ENCODE results near the gene PLEK. TPM values are rescaled to one million over a fixed set of nuclear protein-coding genes. Genes with fewer than 3 reads are reported as not detected.
A peak's percentile ranks its signal among the peaks of the same experiment; 100 is the strongest.

The PLEK gene
- total RNA-seq, 4 donors from 2014 or later: 0.34 to 8.2 (median 3.4) TPM

- intact Hi-C loops (cut with DNase I): loop anchor here (5.0 kb wide), 1 partner anchor 80 kb away; no protein-coding TSS in a partner anchor
Measured at GRCh38 chr2:68362069-68362468, 3.0 kb upstream of the PLEK start.

GRCh38 chr2:68362749-68363148, 2.3 kb upstream of the PLEK start:
- no peak for TF ChIP-seq CTCF (IDR thresholded peaks at IDR 0.05)
- TF ChIP-seq POLR2A (IDR thresholded peaks at IDR 0.05): no peak
- intact Hi-C loops (cut with DNase I): loop anchor here (5.0 kb wide), 1 partner anchor 80 kb away; no protein-coding TSS in a partner anchor
- Histone ChIP-seq H3K4me3 (no peak overlapping the region), H3K9me3 (no peaks in the 10 kb centered on the region), H3K27ac (peak overlapping the region in 1 of 4 donors; percentile 7), H3K4me1 (peaks cover 0 to 22% (median under 1%) of the 10 kb centered on the region in 3 donors), H3K36me3 (no peaks in the 10 kb centered on the region), H3K27me3 (no peaks in the 10 kb centered on the region)
- WGBS, 2 donors: 82 to 87% methylated on average over 6 of the region's 7 CpGs
- no peak for DNase-seq

More at GRCh38 chr2:68362069-68362468, 3.0 kb upstream of the PLEK start:
- Histone ChIP-seq H3K27ac (peak overlapping the region in 1 of 4 donors; percentile 13), H3K27me3 (no peaks in the 10 kb centered on the region), H3K4me3 (peak overlapping the region in 1 of 4 donors; percentile 49), H3K9me3 (no peaks in the 10 kb centered on the region), H3K4me1 (peaks cover 0 to 18% (median 0%) of the 10 kb centered on the region in 3 donors), H3K36me3 (no peaks in the 10 kb centered on the region)
- WGBS, 2 donors: 19 to 20% methylated on average over 12 of the region's 12 CpGs
- TF ChIP-seq CTCF (IDR thresholded peaks at IDR 0.05) (peak; percentile 55 to 86 (median 82)), POLR2A (IDR thresholded peaks at IDR 0.05) (no peak)
- DNase-seq: peak; percentile 8

DNA sequence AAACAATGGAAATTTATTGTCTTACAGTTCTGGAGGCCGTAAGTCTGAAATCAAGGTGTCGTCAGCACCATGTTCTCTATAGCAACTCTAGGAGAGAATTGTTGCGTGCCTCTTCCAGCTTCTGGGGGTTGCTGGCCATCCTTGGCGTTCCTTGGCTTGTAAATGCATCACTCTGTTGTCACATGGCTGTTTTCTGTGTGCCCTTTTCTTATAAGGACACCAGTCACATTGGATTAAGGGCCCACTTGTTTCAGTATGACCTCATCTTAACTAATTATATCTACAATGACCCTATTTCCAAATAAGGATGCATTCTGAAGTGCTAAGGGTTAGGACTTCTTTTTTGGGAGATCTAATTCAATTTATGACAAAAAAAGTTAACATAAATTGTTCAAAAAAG, 1.4 kb upstream of the PLEK start:
- no peak overlapping the region for H3K4me3 ChIP-seq
- no peak for DNase-seq
- WGBS, 2 donors: 94 to 96% methylated on average over 4 of the region's 4 CpGs
- no peak overlapping the region for H3K27ac ChIP-seq
- H3K4me1 ChIP-seq: peaks cover under 1 to 27% (median 5%) of the 10 kb centered on the region in 3 donors
- TF ChIP-seq CTCF (IDR thresholded peaks at IDR 0.05) (no peak), POLR2A (IDR thresholded peaks at IDR 0.05) (no peak)
- no peaks in the 10 kb centered on the region for H3K9me3 ChIP-seq
- intact Hi-C loops (cut with DNase I): loop anchor here (5.0 kb wide), 1 partner anchor 79 kb away; no protein-coding TSS in a partner anchor
- no peaks in the 10 kb centered on the region for H3K36me3 ChIP-seq
- H3K27me3 ChIP-seq: no peaks in the 10 kb centered on the region

DNA sequence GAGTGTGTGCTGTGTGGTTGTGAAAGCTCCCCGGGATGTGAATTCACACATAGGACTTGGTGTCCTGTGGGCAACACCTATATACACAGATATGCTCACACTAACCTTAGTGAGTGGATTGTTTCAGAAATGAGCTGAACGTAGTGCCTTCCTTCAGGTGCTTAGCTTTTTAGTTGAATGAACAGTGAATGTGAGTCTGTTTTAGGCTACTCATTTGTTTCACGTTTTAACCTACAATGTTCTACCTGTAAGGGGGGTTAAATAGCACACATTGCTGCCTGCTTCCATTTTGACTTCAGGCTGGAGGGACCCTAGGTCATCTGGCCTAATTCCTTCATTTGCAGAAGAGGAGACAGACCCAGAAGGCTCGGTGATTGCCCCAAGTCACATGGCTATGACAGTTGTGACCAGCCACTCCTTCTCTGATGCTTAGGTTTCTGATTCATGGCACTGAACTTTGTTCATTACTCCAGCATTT, 1.0 kb downstream of the PLEK start:
- Histone ChIP-seq H3K36me3 (no peaks in the 10 kb centered on the region), H3K27ac (peak overlapping the region in 3 of 4 donors; percentile 5 to 62 (median 47)), H3K4me1 (peaks cover 6 to 33% (median 11%) of the 10 kb centered on the region in 3 donors), H3K27me3 (no peaks in the 10 kb centered on the region), H3K4me3 (peak overlapping the region in 3 of 4 donors; percentile 15 to 53 (median 19)), H3K9me3 (no peaks in the 10 kb centered on the region)
- no peak for DNase-seq
- intact Hi-C loops (cut with DNase I): no loop called here
- TF ChIP-seq POLR2A (IDR thresholded peaks at IDR 0.05) (peak in 1 of 4 donors; percentile 22), CTCF (IDR thresholded peaks at IDR 0.05) (no peak)
- WGBS, 2 donors: 62 to 72% methylated on average over 4 of the region's 4 CpGs

- DNase-seq: no peak
Measured at GRCh38 chr2:68367953-68368653, 3.0 kb downstream of the PLEK start.

More at GRCh38 chr2:68367953-68368653, 3.0 kb downstream of the PLEK start:
- WGBS, 2 donors: 30 to 32% methylated on average over 5 of the region's 5 CpGs
- H3K27ac ChIP-seq: peak overlapping the region; percentile 14 to 54 (median 38)
- no peaks in the 10 kb centered on the region for H3K9me3 ChIP-seq
- intact Hi-C loops (cut with DNase I): no loop called here
- no peaks in the 10 kb centered on the region for H3K36me3 ChIP-seq
- no peak overlapping the region for H3K4me3 ChIP-seq
- H3K4me1 ChIP-seq: peaks cover 6 to 21% (median 11%) of the 10 kb centered on the region in 3 donors
- H3K27me3 ChIP-seq: no peaks in the 10 kb centered on the region
- TF ChIP-seq CTCF (IDR thresholded peaks at IDR 0.05) (no peak), POLR2A (IDR thresholded peaks at IDR 0.05) (no peak)
